Putamen (tissue), 1 donor: Measurements from ENCODE around the gene CREB3.
A peak's percentile ranks its signal among the peaks of the same experiment; 100 is the strongest.

ENCODE experiments used
- DNase-seq: peaks from one replicate; pipeline ENCODE4 v3.0.0-alpha.2; 2016; ENCODE audit warnings: low spot score

Gene CREB3, protein sequence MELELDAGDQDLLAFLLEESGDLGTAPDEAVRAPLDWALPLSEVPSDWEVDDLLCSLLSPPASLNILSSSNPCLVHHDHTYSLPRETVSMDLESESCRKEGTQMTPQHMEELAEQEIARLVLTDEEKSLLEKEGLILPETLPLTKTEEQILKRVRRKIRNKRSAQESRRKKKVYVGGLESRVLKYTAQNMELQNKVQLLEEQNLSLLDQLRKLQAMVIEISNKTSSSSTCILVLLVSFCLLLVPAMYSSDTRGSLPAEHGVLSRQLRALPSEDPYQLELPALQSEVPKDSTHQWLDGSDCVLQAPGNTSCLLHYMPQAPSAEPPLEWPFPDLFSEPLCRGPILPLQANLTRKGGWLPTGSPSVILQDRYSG

DNA sequence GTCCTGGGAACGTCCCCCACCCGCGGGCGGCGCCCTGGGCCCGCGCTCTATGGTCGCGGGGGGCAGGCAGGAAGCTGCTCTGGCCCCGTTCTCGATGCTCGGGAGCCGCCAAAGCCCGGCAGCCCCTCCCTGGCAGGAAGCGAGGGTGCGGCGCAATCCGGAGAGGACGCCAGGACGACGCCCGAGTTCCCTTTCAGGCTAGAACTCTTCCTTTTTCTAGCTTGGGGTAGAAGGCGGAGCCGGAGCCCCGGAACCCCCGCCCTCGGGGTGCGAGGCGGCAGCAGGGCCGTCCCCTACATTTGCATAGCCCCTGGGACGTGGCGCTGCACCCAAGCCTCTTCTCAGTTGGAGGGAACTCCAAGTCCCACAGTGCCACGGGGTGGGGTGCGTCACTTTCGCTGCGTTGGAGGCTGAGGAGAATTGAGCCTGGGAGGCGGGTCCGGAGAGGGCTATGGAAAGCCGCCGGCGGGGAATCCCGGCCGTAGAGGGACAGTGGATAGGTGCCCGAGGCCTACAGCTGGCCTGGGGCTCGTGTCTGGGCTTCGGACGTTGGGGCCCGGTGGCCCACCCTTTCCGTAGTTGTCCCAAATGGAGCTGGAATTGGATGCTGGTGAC lies at the start of gene CREB3, which contains the start of gene TLN1:
TSS of gene CREB3 (plus strand) at position 482 of the 615 bp plus-strand sequence. CDS start at position 589, 107 bp downstream.
TSS of gene TLN1 (minus strand) at position 11 of the 615 bp plus-strand sequence. CDS start 6,501 bp downstream, outside the sequence.
- DNase-seq, result peak; percentile 98

DNA sequence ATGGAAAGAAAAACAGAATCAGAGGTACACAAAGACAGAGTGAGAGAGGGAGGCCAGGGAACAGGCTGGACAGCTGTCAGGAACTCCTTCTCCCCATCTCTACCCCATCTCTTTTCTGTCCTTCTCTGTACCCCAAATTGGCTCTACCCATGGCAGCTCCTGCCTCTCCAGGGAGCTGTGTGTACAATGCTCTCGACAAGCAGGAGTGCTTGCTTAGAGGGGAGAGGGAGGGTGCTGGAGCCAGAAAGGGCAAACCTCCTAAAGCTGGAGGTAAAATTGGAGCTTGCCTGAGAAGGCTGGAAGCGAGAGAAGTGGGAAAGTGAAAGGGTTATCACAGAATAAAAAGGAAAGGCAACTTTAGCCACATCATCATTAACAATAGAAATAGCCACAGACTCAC lies 49.1 kb upstream of the CREB3 start:
- DNase-seq, result no peak

DNA sequence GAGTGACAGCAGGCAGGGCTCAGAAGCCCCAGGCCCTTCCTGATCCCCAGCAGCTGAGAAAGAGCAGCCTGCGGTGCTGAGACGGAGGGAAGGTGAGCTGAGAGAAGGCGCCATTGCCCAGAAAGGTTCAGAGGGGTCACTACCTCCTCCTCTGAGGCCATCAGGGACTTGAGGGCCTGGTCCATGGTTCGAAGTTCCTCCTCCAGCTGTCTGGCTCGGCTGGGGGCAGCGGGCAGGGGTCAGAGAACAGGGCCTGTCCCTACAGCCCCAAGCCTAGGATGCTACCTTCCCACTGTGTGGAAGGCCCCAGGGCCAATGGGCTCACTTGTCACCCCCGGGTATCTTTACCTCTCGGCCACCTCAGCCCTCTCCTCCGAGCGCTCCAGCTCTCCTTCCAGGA lies 47.5 kb upstream of the CREB3 start:
- DNase-seq, result no peak

DNA sequence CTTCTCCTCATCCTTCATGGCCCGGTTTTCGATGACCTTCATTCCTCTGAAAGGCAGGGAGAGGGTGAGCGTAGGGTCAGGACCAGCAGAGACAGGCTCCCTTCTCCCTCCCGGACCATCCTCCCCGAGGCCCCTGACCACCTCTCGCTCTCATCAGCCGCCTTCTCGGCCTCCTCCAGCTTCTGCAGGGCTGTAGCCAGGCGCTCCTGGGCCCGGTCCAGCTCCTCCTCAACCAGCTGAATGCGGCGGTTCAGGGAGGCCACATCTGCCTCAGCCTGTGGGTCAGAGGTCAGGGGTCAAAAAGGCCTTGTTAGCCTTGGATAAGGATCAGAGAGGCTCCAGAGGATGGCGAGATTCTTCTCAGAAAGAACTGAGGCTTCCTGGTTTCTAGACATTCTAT lies 47.0 kb upstream of the CREB3 start:
- DNase-seq, result no peak

DNA sequence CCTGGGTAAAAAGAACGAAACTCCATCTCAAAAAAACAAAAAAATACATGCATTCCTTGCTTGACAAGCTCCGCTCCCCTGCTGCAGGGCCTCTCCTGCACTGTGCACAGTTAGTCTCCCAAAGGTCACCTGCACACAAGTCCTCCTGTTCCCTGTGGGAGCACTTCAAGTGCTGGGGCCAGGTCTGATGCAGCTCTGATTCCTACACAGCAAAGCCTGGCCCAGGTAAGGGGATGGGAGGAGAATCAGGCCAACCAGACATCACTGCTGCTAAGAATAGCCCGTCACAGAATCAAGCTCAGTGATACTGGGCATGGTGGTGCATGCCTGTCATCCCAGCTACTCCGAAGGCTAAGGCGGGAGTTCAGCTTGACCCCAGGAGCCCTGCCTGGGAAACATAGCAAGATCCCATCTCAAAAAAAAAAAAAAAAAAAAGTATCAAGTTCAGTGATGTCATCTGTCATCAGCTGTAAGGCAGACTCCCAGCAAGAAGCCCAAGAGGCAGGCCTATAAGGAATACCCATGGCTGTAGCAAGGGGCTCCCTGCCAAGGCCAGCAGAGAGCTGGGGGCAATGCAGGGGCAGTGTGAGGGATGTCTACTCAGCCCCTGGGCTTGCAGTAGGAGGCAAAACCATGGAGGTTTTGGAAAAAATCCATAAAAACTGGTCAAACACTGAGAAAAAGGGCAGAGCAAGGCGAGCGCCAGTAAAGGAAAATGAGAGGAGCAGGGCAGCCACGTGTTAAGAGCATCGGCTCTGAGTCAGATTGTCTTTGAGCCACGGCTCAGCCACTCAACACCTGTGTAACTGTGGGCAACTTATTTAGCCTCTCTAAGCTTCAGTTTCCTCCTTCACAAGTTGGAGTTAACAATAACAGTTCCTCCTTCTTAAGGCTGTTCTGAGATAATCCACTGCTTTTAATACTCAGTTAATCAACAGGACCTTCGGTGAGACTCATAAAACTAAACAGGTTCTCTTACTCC lies 46.0 kb upstream of the CREB3 start:
- no peak for DNase-seq

DNA sequence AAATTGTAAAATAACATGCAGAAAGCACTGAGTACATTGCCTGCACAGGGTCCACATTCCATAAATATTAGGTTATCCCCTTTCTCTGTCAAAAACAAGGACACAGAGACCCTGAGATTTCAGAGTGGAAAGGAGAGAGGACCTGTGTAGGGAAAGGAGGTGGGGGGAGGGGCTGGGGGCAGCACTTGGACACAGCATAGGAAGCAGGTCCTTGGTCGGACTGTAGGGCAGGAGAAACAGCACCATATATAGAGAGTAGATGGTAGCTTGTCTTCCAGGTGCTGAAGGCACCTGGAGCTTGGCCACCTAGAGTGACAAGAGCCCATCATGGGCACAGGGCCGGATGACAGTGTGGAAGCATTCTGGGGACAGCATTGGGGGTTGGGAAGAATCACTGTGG lies 45.2 kb upstream of the CREB3 start:
- DNase-seq, result no peak

DNA sequence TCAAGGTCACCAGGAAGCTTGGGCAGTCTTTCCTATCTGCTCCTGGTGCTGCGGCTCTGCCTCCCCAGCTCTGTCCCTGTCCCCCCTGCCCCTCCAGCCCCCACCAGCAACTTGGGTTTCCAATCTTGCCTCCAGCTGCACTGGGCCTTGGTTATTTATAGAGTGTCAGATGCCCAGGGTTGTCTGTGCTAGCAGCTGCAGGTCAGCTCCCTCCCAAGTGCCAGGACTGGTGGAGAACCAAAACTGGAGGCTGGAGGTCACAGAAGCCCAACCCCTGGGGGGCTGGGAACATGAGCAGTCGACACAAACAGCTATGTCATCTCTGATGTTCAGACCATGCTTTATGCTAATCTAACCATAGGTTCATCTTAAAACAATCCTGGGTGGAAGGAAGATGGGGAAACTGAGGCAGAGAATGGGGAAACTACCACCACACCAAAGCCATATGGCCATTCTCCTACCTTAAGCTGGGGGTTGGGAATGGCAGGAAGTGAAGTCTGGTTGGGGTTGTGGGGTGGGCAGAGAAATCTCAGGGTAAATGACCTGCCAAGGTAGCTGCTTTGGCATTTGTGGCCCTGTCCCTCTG lies 44.4 kb upstream of the CREB3 start:
- no peak for DNase-seq

DNA sequence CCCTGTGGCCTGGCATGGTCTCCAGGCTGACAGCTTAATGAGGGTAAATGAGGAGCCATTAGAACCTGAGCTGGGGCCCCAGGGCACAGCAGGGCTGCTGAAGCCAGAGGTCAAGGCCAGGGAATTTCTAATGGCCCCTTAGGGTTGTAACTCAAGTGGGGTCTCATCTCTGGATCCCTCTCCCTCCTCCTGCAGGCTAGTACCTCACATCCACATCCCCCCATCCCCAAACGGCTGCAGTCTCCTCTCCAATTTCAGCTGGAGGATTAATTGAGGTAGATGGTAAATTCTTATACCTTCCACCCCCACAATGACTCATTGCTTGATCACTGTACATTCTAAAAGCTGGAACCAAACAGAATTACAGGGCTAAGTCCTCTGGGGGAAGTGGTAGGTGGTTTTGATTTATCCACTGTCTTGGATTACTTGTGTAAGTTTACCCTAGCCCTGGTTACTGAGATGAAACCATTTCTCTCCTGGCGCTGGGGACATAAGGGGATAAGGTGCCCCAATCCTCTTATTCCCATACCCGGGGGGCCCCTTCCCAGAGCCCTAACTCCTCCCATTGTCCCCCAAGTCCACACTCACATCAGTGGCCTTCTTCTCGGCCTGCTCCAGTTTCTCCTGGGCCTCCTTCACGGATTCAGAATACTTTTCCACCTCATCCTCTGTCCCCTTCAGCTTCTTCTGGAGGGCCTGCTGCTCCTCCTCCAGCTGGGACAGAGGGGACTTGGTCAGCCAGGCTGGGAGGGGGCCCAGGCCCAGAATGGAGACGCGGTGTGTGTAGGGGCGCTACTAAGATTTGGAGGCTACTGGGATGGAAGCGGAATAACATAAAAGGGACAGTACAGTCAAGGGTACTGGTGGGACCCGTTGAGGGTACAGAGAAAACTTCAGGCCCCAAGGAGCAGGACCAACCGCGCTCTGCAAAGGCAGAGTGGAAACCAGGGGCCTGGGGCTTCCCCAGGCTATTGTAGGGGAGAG lies 43.6 kb upstream of the CREB3 start:
- DNase-seq, result peak; percentile 21

DNA sequence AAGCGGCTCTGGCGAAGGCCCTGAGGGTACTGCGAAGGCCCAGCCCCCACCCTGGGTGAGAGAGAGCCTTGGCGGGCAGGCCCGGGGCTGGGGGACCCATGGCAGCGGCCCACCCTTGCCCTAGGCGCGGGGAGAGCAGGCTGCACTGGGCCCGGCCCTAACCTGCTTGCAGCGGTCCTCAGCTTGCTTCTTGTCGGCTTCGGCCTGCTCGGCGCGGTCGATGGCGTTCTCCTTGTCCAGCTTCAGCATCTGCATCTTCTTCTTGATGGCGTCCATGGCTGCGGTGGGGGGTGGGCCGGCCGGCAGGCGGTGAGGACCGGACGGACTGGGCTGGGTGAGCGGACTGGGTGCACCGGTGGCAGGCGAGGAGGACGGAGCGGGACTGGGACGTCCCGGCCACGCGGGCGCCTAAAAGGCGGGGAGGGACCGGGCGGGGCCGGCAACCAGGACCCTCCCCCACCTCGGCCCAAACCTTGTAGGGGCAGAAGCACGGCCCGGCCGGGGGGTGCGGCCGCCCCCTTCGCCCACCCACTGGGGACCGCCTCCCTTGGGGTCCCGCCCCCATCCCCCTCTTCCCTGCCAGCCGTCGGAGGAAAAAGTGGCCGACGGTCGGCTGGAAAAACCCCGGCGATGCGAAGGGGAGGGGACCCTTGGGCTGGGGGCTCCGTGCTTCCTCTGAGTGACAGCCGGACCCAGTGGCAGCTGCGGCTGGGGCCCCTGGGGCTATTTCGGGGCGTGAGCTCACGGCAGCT lies 42.7 kb upstream of the CREB3 start, which contains the start of gene TPM2:
TSS of gene TPM2 (minus strand) at position 384 of the 752 bp plus-strand sequence. CDS start at position 276, 108 bp downstream.
- DNase-seq, result no peak

DNA sequence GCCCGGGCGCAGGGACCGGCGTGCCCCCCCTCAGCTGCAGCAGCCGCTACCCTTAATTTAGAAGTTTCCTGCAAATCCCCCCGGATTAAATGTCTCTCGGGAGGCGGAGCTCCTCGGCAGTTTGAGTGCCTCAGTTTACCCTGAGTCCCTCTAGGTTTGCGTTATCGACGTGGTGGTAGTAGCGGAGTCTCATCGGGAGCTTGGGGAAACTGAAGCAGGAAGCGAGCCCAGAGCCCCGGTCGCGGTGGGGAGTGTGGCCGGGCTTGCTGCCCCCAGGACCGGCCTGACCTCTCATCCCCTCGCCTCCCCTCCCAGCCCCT lies 42.2 kb upstream of the CREB3 start:
- DNase-seq, result no peak

DNA sequence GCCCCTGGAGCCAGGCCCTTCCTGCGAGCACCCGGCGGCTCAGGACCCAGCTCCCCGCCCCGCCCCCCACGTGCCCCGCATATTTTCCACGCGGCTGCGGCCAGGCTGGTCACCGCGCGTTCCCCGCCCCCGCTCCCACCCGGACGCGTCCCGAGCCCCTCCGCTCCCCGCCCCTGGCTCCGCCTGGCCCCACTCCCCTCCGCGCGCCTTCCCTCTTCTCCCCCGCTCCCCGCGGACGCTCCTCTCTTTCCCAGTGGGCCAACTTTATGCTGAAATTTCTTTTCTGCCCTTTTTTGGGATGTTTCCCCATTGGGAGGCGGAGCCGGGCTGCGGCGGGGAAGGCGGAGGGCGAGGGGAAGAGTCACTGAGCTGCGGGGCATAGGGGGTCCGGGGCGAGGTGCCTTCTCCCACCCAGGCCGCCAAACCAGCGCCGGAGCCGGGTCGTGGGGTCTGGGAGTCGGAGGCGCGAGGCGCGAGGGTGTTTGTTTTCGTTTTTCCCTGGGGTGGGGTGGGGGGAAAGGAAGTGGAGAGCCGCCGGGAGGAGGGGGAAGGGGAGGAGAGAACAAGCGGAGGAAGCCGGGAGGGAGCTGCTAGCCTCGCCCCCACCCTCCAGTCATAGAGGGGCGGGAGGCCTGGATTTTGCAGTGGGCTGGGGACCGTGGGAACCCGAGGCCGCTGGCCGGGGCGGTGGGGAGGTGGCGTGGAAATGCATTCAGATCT lies 41.7 kb upstream of the CREB3 start:
- DNase-seq, result peak; percentile 19

DNA sequence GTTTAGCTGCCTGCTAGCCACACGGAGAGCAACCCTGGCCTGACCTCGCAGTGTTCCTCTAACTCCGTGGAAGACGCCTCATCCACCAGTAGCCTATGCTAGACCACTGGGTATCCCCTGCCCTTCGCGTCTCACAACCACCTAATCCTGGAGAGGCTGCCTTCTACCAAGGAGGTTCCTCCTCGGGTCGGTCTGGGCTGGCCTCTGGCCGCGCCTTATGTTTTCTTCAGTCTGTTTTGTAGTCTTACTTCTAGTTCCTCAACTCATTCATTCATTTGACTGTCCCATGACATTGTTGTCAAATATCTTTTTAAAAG lies 41.2 kb upstream of the CREB3 start:
- no peak for DNase-seq

DNA sequence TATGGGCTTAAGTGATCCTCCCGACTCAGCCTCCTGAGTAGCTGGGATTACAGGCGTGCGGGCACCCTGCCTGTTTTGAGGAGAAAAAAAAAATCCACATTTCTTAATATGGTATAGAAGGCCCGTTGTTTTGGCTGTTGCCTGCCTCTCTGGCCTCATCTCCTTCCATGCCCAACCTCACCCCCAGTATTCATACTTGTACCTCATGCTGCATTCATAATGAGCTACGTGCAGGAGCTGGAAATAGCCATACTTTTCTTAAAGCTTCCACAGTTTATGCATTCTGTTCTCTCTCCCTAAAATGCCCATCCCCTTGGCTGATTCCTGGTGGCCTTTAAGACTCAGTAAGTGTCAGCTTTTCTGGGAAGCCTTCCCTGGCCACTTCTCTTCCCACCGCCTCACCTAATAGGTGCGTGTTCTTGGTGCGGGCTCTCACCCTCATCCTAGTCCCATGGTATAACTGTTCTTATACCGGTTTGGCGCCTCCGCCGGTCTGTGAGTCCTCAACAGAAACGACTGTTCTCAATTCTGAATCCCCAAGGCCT lies 40.6 kb upstream of the CREB3 start:
- DNase-seq, result no peak

DNA sequence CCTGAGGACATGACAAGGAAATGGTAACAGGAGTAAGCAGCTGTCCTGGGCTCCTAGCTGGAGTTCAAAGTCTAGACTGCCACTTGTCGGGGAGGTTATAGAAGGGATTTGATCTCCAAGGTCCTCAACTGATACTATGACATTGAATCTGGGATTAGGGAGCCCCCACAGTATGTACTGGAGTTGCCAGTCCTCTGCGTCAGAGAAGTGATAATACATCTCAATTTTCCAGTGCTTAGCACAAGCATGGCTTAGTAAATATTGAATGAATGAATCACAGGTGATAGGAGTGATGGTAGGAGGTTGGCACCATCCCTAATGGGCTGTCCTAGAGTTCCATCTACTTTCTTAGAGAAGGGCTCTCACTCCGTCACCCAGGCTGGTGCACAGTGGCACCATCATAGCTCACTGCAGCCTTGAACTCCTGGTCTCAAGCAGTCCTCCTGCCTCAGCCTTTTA lies 36.5 kb upstream of the CREB3 start:
- no peak for DNase-seq

DNA sequence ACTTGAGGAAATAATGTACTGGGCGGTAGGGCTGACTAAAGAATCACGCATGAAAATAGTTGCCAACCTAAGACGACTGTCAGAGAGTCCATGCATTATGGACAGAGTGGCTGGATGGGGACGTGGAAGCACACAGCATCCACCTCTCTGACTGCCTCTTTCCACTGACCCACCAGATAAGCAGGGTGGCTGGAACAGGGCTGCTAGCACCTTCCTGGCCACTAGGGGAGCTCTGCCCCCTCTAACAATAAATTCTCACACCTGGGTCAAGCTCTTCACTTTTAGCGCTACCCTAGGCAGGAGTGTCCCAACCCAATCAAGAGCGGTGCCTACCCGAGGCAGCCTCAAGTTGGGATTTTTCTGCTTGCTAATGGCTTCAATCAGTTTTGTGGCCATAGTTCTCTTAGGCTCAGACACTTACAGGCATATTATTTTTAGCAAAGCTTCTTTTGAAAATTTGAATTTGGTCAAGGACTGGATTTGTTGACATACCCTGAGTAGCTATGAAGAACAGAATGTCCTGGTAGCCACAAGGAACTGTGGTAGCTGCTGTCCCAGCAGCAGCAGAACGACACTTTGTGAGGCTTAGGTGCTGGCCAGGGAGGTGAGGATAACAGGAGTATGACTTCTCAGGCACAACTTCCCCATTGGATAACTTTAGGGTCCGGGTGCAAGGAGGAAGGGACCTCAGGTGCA lies 35.8 kb upstream of the CREB3 start:
- DNase-seq, result peak; percentile 27

DNA sequence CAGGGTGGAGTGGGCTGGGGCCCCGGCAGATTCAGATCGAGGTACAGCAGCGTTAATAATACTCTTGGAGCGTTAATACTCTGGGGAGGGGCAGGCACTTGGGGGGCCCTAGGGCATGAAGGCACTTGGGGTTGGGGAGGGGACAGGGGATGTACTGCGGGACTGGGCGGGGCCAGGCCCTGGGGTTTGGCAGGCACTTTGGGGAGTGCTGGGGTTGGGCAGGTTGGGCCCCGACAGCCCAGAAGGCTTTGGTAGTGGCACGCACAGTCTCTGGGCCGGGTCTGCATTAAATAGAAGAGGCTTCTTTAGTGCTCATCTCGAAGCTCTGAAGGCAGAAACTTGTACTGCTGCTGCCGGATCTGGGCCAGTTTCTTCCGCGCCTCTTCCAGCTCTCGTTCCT lies 35.0 kb upstream of the CREB3 start:
- DNase-seq, result no peak

DNA sequence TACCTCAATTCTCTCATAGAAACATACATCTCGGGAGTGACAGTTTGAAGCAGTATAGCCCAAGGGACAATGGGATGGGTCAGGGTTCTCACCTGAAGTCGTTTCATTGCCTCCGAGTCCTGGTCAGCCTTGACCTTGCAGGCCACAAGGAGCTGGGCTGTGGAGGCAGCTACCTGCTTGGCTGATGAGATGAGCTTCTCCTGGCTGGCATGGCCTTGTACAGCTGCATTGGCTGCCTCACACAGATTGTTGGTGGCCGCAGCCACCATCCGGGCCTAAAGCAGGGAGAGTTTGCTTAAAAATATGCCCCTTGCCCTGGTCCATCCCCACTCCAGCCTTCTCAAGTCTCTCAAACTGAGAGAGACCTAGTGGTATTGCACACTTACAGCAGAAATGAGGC lies 34.2 kb upstream of the CREB3 start:
- no peak for DNase-seq

DNA sequence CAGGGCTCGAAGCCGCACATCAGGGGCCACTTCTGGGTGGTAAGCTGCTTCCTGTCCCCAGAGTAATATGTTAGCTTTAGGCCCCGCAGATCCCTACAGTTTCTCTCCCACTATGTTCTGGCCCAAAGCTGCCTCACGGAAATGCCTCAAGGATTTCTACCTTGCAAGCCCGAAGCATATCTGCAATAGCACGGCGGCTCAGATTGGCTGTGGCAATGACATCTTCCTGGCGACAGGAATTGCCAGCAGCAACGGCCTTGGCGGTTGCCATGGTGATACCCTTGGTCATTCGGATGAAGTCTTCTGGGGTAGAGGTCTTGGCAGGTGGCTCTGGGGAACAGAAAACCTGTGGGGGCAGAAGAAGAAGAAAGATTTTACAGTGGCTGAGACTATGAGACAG lies 32.4 kb upstream of the CREB3 start:
- DNase-seq, result no peak

DNA sequence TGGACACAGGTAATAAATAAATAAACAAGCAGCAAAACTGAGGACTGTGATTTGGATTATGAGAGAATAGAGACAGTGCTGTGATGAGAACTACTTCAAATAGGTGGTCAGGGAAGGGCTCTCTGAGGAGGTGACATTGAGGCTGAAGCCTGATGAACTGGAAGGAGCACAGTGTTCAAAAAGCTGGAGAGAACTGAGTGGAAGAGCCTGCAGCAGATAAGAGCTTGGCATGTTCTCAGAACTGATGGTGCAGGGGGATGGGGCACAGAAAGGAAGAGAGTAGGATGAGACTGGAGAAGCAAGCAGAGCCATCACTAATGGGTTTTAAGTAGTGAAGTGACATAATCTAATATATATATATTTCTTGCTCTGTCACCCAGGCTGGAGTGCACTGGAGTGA lies 31.5 kb upstream of the CREB3 start:
- DNase-seq, result no peak
